HG03159 (cell line): ENCODE data around the gene CFAP300.

Experiments
- ATAC-seq: cut with Tn5 transposase; IDR thresholded peaks from one replicate; pipeline ENCODE4 v1.9.1; 2021; ENCODE audit warnings: mild to moderate bottlenecking, moderate library complexity; ENCODE audit not compliant: unreplicated experiment

The CFAP300 gene

DNA sequence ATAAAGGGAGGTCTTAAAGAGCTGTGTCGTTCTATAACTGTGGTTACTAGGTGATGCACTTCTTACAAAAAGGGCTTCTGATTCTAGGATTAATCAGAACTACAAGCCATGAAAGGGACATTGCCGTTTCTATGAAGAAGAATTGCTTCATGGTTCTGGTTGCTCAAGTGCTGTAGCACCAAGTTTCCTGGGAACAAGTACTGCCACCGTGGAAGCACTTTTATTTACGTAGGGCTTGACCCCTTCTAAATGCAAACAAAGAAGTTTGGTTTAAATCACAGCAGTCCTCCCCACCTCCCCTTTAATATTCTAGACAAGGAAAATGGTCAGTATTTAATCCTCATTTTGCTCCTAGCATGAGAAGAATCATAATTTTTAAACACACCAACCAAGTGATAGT is 72.8 kb downstream of the CFAP300 start:
- ATAC-seq = no peak

- ATAC-seq = no peak
Measured at GRCh38 chr11:102120437-102120973, 73.3 kb downstream of the CFAP300 start.

DNA sequence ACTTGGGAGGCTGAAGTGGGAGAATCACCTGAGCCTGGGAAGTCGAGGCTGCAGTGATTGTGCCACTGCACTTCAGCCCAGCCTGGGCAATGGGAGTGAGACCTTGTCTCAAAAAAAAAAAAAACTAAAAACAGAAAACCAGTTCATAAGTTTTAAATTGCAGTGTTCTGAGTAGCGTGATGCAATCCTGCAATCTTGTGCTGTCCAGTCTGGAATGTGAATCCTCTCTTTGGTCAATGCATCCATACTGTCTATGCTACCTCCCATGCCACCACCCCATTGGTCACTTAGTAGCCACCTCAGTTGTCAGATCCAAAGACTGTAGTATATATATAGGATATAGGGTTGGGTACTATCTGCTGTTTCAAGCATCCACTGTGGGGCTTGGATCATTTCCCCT is 74.1 kb downstream of the CFAP300 start:
- no peak for ATAC-seq
